Kidney tubule cell (primary cell): ENCODE results near the gene RBM4.

Experiments
- DNase-seq: peaks from one replicate; pipeline ENCODE4 v3.0.0-alpha.2; 2018; ENCODE audit warnings: low spot score

RBM4 gene

GRCh38 chr11:66653123-66653522 is 14.6 kb downstream of the RBM4 start:
- peak; percentile 76 for DNase-seq

DNA sequence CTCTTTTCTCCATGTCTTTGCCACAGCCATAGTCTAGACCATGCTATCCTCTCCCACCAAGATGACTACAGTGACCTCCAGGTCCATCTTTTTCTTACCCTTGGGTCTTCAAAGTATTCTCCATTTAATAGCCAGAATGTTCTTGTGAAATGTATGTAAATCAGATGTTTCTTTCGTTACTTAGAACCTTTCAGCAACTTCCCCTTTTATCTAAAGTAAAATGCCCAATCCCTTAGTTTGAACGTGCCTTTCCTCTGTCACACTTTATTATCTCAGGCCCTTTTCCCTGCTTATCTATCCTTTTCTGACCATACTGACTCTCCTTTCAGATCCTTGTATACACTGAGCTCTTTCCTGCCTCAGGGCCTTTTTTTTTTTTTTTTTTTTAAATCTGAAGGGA is 21.3 kb downstream of the RBM4 start:
- no peak for DNase-seq

DNA sequence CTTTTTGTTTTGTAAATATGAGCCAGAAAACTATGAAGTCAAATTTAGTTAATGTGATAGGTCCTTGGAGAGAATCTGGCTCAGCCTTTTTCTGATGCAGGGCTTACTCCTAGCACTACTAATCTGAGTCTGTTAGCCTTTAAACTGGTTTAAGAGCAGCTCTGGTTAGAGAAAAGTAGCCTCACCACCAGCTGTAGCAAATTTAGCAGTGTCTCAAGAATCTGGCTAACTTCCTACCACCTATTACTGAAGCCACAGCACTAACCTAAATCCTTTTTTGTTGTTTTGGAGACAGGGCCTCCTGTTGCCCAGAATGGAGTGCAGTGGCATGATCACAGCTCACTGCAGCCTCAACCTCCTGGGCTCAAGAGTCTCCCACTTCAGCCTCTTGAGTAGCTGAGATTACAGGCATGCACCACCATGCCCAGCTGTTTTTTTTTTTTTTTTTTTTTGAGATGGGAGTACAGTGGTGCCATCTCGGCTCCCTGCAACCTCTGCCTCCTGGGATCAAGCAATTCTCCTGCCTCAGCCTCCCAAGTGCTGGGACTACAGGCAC is 25.3 kb downstream of the RBM4 start:
- no peak for DNase-seq

DNA sequence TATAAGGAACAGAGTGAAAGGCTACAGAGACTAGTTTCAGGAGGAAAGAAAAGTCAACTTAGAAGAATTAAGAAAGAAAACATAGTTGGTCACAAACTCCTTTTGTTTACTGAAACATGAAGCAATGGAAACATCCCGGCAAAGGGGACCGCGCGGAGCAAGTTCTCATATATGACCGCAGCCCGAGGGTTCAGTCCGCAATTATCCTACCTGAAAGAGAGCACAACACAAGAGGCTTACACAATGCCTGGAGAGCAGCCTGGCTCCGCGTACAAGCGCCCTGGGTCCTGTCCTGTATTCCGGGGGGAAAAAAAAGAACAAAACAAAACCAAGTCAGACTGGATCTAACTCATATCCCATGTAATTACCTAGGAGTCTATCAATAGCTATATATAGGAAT is 26.9 kb downstream of the RBM4 start:
- DNase-seq: no peak

GRCh38 chr11:66670816-66671215 is 32.3 kb downstream of the RBM4 start:
- no peak for DNase-seq

DNA sequence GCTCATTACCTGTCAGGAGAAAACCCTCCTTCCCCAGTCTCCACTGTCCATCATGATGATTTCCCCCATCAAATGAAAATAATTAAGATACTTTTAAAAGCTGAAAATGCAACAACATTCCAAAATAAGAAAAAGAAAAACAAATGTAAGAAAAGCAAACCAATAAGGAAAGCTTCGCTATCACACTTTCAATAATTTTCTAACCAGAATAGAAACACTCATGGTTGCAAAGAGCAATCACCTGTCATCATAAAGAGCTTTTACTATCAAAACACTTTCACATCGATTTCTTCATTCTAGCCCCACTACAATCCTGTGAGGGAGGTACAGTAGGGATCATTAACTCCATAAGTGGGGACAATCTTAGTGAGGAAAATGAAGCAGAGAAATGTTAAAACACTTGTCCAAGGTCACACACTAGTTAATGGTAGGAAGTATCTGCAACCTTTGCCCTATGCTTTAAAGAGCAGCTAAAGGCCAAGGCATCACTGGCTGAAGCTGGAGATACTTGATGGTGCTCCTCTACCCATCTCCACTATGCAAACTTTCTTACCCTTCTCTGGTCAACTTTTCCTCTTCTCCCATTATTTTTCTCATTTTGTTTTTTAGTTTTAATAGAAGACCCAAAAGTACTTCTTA is 36.6 kb downstream of the RBM4 start:
- no peak for DNase-seq

DNA sequence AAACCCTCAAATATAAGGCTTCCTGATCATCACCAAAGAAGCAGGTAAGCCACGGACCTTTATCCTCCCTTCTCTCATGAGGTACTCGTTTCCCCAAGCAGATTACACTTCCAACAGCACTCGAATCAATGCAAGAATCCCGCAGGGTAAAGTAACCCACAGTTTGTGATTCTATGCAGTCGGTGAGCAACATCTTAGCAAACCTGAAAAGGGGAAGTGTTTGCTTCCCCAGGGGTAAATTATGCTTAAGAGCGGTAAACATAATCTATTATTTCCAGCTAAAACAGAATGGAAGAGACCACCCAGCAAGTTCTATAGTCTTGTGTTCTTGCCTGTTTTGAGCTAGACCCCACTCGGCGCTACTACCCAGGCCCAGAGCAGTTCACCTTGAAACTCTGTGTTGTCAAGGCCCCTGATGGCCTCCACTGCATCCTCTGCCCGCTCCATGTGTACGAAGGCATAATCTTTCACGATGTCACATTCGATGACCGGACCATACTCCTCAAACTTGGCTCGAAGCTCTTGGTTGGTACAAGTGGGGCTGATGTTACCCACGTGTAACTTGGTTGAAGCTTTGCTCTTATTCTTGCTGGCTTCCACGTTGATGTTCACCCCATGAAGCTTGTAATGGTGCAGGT is 37.9 kb downstream of the RBM4 start:
- DNase-seq: no peak

DNA sequence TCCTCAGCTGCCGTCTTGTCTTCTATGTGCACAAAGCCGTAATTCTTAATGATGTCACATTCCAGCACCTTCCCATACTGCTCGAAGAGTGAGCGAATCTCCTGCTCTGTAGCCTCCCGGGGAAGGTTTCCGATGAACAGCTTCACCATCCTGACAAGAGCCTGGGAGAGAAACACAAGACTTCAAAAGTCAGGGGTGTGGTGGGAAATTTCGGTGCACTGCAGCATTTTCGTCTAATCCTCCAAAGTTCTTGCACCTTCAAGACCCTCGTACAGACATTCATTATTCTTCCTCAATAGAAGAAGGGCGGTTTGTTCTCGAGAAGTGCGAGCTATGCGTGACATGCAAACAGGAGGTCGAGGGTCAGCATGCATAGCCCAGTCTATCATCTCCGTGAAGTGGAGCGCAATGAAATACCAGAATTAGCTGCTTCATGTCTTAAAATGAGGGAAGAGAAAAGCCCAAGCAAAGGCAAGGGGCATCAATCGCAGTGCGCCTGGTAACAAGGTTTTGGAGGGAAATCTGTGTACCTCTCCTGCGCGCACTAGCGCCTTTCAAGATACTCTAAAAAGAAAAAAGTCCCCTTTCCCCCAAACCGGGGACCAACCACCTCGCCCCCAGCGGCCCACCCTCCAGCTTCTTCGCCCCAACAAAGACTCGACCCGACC is 38.6 kb downstream of the RBM4 start:
- DNase-seq: peak; percentile 8

DNA sequence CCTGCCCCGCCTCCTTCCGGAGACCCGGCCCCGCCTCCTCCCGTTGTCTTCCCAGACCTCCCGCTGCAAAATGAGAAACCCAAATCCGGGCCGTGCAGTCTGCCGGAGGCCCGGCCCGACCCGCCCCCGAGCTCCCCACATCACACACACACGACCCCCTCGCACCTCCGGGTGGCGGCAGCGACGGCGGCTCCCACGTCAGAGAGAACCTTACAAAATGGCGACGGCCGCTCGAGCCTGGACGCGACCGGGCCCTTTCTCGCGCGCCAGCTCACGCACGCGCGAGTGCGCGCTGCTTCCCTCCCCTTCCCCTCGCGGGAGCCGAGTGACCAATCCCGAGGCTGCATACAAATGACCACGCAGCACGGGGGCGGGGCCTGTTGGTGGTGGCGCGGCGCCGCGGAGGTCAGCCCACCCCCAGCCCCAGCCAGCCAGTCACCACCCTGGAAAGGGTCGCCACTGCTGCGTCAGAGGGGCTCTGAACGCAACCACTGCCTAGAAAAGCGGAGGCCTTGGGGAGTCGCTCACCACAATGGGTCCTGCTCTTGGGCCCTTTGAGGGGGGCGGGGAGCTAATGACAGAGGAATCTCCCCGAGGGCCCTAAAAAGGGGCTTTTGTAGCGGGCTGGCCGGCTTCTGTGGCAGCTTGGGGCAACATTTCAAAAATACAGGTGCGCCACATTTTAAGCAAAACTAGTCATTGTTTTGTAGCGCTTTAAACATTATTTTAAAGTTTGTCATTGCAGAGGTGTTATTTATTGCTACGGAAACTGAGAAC is 39.3 kb downstream of the RBM4 start, which contains the start of gene RBM4B:
Gene RBM4B, minus strand, starts transcription at position 289 of the 777 bp plus-strand sequence. CDS start 808 bp downstream, outside the sequence.
- DNase-seq: peak; percentile 95

GRCh38 chr11:66680966-66681645 is 42.6 kb downstream of the RBM4 start:
- no peak for DNase-seq

DNA sequence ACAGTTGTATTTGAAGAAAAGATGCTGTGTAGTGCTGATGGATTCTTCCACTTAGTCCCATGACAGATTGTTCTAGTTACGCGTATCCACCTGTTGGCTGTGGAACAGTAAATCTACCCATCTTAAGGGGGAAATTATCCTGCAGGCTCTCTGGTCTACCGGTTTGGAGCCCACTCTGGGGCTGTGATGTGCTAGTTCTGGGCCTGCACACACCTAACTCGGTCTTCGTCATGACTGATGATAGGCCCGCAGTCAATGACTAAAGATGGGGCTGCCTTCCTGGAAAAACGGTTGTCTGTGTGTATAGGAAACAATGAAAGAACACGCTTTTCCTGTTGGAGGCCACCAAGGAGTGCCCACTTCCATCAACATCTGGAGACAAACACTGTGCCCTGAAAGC is 45.4 kb downstream of the RBM4 start:
- no peak for DNase-seq

DNA sequence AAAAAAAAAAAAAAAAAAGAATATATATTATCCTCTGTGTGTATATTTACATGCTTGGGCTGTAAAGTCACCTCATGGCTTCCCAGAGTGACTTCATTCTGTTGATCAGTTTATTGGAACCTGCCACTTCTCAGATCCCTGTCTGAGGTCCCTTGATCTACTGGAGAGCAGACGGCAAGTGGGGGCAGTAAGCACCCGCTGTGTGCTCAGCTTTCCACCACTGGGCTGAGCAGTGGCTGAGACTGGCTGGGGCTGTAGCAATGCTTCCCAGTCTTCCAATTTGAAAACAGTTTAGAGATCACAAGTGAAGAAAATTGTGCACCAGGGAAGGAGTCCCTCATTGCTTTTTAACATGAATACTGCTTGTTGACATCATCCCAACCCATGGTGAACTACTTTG is 46.1 kb downstream of the RBM4 start:
- no peak for DNase-seq

GRCh38 chr11:66685276-66686099 is 47.0 kb downstream of the RBM4 start:
- no peak for DNase-seq

- DNase-seq: no peak
These were observed 47.7 kb downstream of the RBM4 start for GRCh38 chr11:66686100-66686785.

GRCh38 chr11:66686801-66687750 is 48.6 kb downstream of the RBM4 start:
- DNase-seq: no peak

DNA sequence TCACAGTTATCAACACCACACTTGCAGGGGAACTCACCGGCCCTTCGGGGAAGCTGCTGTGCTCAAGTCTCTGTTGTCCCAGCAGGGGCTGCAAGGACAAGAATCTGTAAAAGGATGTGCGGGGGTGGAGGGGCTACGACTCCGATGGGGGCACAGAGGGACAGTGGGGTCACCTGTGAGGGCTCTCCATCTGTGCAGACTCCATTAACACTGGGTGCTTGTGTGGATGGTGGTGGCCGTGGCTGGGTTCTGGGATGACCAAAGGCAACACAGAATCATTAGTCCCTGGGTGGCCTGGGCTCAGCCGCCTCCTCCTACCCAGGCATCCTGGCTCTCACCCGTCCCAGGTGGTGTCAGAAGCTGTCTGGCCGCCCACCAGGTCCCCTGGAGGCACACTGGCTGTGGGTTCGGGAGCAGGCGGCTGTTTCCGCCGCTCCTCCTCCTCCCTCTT is 49.4 kb downstream of the RBM4 start:
- no peak for DNase-seq

DNA sequence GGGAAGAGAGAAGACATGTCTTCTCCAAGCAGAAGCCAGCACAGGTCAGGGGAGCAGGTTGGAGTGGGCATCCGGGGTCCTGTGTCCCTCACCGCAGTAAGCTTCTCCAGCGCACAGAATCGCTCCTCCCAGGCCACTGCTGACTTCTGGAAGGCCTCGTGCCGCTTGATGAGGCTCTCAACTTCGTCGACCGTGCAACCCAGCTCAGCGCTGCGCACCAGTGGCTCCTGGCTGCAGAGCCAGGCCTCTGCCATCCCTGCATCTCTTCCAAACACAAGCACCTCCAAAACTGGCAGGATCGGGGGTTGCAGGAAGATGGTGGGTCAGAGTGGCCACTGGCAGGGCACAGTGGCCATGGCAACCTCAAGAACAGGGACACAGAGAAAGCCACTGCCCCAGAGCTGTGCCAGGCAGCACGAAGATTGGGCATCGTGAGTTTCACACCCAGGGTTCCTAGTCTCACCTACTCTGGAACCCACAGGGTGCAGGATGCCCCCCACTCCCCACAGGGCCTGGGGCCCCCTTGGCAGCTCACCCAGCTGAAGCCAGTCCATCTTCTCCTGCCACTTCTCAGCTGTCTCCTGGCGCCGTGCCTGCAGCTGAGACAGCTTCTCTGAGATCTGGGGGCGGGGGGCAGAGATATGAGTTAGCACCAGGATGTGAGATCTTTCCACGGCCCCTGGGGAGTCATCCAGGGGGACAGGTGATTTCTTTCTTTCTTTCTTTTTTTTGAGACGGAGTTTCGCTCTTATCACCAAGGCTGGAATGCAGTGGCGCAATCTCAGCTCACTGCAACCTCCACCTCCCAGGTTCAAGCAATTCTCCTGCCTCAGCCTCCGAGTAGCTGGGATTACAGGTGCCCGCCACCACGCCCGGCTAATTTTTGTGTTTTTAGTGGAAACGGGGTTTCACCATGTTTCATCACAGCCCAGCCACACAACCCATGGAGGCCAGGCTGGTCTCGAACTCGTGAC is 50.3 kb downstream of the RBM4 start:
- no peak for DNase-seq
